Adrenal gland (tissue), 5 donors: ENCODE results near the gene BCAS3.

ENCODE experiments used
- POLR2A ChIP-seq, 2 donors: fragments of 450-650 bp; IDR thresholded peaks; one replicate each; pipeline ENCODE4 v1.6.1; 2017; ENCODE audit warnings: antibody characterized with exemption in 2 of 2, mild to moderate bottlenecking in 2 of 2, moderate library complexity in 1 of 2
- TF ChIP-seq, protein P1 (sequence below), 6 experiments: fragments of 450-650 bp in 4 of 6; fragments of 200-600 bp in 2 of 6; sonication (generic) in 1 of 6; IDR thresholded peaks; 1 replicate in 5 of 6; 2 replicates in 1 of 6; pipeline versions ENCODE4 v1.5.1 to v1.8.0; 2016 to 2021; ENCODE audit warnings: antibody characterized with exemption in 6 of 6, mild to moderate bottlenecking in 2 of 6, moderate library complexity in 1 of 6
- donor health status: DM: no; HTN: no; CAD: no.

DNA sequence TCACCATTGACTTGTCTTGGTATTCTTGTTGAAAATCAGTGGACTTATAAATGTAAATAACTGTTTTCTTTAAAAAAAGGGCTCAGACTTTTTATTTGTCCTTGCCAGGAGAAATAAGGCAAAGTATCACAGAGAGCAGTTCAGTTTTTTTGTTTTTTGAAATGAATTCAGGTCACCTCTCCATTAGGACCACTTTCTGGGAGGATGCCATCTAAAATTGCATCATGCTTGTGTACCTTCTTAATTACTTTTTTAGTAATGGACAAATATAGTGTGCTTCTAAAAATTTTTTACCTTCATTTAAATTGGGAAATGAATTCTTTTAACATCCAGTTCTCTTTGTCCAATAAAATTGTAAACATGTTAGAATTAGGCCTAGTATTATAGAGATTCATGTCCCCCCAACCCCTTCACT lies 210.0 kb downstream of the BCAS3 start:
- no peak for TF ChIP-seq POLR2A (IDR thresholded peaks at IDR 0.05)
- TF ChIP-seq, protein P1, sequence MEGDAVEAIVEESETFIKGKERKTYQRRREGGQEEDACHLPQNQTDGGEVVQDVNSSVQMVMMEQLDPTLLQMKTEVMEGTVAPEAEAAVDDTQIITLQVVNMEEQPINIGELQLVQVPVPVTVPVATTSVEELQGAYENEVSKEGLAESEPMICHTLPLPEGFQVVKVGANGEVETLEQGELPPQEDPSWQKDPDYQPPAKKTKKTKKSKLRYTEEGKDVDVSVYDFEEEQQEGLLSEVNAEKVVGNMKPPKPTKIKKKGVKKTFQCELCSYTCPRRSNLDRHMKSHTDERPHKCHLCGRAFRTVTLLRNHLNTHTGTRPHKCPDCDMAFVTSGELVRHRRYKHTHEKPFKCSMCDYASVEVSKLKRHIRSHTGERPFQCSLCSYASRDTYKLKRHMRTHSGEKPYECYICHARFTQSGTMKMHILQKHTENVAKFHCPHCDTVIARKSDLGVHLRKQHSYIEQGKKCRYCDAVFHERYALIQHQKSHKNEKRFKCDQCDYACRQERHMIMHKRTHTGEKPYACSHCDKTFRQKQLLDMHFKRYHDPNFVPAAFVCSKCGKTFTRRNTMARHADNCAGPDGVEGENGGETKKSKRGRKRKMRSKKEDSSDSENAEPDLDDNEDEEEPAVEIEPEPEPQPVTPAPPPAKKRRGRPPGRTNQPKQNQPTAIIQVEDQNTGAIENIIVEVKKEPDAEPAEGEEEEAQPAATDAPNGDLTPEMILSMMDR (IDR thresholded peaks at IDR 0.05): no peak
